PC-9 (cell line): ENCODE data around the gene SDF2L1.

ENCODE experiments used
- CTCF ChIP-seq: fragments of 200-600 bp; sonication (generic); conservative IDR thresholded peaks from 2 replicates; pipeline ENCODE4 v1.6.1; 2017; ENCODE audit warnings: mixed run types, antibody characterized with exemption, mild to moderate bottlenecking, moderate library complexity
- EZH2 ChIP-seq: fragments of 200-600 bp; sonication (generic); IDR thresholded peaks from 2 replicates; pipeline ENCODE4 v1.8.0; 2017; ENCODE audit warnings: antibody characterized with exemption, low read depth

GRCh38 chr22:21657360-21658032, 15.4 kb downstream of the SDF2L1 start:
- TF ChIP-seq CTCF (no peak), EZH2 (no peak)
